ENCODE results near the gene PLXNA3. TPM values are rescaled to one million over a fixed set of nuclear protein-coding genes. Genes with fewer than 3 reads are reported as not detected.
A peak's percentile ranks its signal among the peaks of the same experiment; 100 is the strongest.

The PLXNA3 gene
- 126 to 133 TPM (median 128 TPM) in 3 replicates for total RNA-seq

DNA sequence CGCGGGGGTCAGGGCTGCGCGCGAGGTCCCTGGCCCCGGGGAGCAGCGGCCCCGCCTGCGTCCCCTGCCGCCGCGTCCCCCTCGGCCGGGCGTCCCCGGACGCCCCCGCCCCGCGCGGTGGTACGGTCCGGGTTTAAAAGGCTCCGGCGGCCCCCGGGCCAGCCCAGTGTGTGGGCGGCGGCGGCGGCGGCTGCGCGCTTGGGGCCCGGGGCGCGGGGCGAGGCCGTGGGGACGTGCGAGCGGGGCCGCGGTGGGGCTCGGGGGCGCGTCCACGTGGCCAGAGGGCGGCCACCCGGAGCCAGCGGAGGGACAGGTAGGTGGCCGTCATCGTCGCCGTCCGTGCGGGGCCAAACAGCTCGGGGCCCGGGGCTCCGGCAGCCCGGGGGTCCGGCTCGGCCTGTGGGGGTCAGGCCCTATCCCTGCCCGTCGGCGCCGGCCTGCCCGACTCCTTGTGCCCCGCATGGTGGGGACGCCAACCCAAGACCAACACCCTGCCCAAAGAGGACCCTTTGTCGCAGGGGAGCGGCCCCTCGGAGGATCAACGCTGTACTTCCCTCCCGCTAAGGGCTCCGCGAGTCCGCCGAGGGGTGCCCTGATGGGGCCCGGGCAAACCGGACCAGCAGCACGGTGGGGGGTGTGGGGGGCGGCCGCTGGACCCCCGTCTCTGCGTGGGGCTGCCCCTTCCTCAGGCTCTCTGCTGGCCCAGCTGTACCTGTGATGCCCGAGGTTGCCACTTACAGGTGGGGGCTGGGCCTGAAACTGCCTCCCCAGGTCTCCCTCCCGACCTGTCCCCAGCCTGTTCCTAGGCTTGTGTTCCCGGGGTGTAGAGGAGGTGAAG lies at the start of gene PLXNA3:
Gene PLXNA3 (plus strand): TSS at position 166 of the 838 bp plus-strand sequence. CDS start 1,903 bp downstream, outside the sequence.
- no peak for TF ChIP-seq CTCF (IDR thresholded peaks at IDR 0.05; ENCODE audit: unreplicated experiment)
- peaks cover 4% of the 10 kb centered on the region for H3K9me3 Mint-ChIP-seq
- peak within 1 kb of the TSS; percentile 85 for H3K4me3 Mint-ChIP-seq
- H3K4me1 Mint-ChIP-seq = peaks cover 9% of the 10 kb centered on the region
- H3K36me3 Mint-ChIP-seq = peaks cover 14% of the 10 kb centered on the region
- DNase-seq (ENCODE audit: low spot score in 2 of 2, unreplicated experiment in 2 of 2) = peak in 1 of 2 experiments; percentile 74
- H3K27me3 Mint-ChIP-seq (ENCODE audit: low read depth) = no peaks in the 10 kb centered on the region
- peak within 1 kb of the TSS; percentile 86 for H3K27ac Mint-ChIP-seq

DNA sequence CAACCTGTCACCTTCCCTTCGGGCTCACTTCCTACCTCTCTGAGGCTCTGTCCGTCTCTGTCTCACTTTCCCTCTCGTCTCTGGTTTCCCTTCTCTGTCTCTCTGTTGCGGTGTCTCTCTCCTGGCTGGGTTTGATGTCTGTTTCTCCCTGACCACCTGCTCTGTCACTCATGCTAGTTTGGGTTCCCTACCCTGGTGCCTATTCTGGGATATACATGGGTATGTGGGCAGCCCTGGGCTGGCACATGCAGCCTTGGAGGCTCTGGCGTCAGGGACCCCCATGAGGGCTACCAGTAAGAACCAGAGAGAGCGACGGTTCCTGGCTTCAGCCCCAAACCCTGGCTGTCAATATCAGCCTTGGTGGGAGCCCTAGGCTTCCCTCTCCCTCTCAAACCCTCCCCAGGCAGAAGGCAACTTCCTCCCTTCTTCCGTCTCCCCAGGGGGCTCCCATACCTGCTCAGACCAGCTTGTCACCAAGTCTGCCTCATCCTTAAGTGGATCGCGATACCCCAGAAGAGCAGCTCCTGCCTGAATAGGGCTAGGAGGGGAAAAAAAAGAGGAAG lies 49.3 kb upstream of the PLXNA3 start:
- peaks cover 12% of the 10 kb centered on the region for H3K4me1 Mint-ChIP-seq

DNA sequence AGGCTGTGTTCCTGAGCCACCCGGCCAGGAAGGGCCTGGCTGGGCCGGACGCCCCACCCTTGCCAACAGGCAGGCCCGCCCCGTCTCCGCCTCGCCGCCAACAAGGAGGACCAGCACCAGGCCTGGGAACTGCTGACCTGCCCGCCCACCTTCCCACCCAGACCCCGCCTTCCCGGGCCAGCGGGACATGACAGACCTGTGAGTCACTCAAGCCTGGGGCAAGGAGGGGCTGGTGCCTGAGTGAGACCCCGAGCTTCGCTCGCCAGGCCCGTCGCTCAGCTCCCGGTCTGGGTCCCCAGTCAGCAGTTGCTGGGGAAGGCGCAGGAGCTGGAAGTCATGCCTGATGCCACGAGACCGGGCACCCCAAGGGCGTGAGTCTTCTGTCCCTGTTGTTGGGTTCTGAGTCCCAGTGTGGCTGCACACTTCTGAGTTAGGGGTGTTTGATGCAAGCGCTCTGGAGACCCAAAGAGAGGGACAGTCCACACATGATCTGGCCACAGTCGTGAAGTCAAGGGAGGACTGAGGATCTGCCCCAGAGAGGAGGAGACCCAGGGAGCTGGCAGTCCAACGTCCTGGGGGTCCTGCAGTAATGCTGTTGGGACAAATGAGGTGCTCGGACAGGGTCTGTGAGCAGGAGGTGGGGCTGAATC lies 48.7 kb upstream of the PLXNA3 start, which contains the start of gene DNASE1L1:
Gene DNASE1L1 (minus strand): TSS at position 33 of the 650 bp plus-strand sequence. CDS start 3,686 bp downstream, outside the sequence.
- Mint-ChIP-seq H3K27me3 (ENCODE audit: low read depth) (no peaks in the 10 kb centered on the region), H3K36me3 (peaks cover 2% of the 10 kb centered on the region), H3K4me1 (peaks cover 12% of the 10 kb centered on the region), H3K9me3 (no peaks in the 10 kb centered on the region), H3K4me3 (peak within 1 kb of the TSS; percentile 44), H3K27ac (peak within 1 kb of the TSS; percentile 80)
- TF ChIP-seq CTCF (IDR thresholded peaks at IDR 0.05; ENCODE audit: unreplicated experiment) = no peak
- DNase-seq (ENCODE audit: low spot score in 2 of 2, unreplicated experiment in 2 of 2) = no peak

More for the DNA sequence above, 49.3 kb upstream of the PLXNA3 start:
- Mint-ChIP-seq H3K36me3 (peaks cover 4% of the 10 kb centered on the region), H3K4me3 (peak overlapping the region; percentile 44), H3K27ac (peak overlapping the region; percentile 7), H3K9me3 (no peaks in the 10 kb centered on the region), H3K27me3 (ENCODE audit: low read depth) (no peaks in the 10 kb centered on the region)
- DNase-seq (ENCODE audit: low spot score in 2 of 2, unreplicated experiment in 2 of 2) = no peak
- TF ChIP-seq CTCF (IDR thresholded peaks at IDR 0.05; ENCODE audit: unreplicated experiment) = no peak

DNA sequence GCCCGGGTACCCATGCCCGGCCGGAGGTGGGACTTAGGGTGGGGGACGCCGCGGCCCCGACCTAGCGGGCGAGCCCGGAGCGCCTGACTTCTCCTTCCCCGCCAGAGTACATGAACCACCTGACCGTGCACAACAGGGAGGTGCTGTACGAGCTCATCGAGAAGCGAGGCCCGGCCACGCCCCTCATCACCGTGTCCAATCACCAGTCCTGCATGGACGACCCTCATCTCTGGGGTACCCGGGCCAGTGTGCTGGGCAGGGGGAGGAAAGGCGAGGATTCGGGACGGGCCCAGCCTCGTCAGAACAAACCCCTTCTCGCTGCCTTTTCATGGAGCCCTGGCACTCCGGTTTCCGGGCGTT lies 46.1 kb upstream of the PLXNA3 start:
- H3K4me1 Mint-ChIP-seq = peaks cover 12% of the 10 kb centered on the region
- H3K4me3 Mint-ChIP-seq = peak overlapping the region; percentile 69
- TF ChIP-seq CTCF (IDR thresholded peaks at IDR 0.05; ENCODE audit: unreplicated experiment) = no peak
- peaks cover 3% of the 10 kb centered on the region for H3K9me3 Mint-ChIP-seq
- no peak overlapping the region for H3K27ac Mint-ChIP-seq
- DNase-seq (ENCODE audit: low spot score in 2 of 2, unreplicated experiment in 2 of 2) = peak in 1 of 2 experiments; percentile 54
- no peaks in the 10 kb centered on the region for H3K36me3 Mint-ChIP-seq
- no peaks in the 10 kb centered on the region for H3K27me3 Mint-ChIP-seq (ENCODE audit: low read depth)

DNA sequence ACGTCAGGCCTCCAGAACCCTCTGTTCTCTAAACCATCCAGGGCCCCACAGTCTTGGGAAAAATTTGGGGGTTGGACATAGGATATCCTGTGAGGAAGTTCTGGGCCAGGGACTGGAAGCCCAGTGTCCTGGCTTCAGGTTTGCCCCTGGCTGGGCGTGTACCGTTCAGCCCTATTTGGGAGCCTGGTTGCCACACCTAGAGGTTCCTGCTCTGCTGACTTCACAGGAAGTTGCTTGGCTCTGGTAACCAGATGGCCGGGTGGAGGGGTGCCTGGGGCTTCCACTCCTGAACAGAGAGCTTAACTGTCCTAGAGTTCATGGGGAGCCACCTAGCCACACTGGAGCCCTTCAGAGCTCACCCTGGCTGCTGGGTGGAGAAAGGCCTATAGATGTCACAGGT lies 45.6 kb upstream of the PLXNA3 start:
- H3K4me1 Mint-ChIP-seq = peaks cover 12% of the 10 kb centered on the region
- H3K27ac Mint-ChIP-seq = no peak overlapping the region
- H3K4me3 Mint-ChIP-seq = peak overlapping the region; percentile 69
- no peak for DNase-seq (ENCODE audit: low spot score in 2 of 2, unreplicated experiment in 2 of 2)
- no peak for TF ChIP-seq CTCF (IDR thresholded peaks at IDR 0.05; ENCODE audit: unreplicated experiment)
- H3K36me3 Mint-ChIP-seq = no peaks in the 10 kb centered on the region
- H3K27me3 Mint-ChIP-seq (ENCODE audit: low read depth) = no peaks in the 10 kb centered on the region
- peaks cover 3% of the 10 kb centered on the region for H3K9me3 Mint-ChIP-seq
